Measurements from ENCODE around the gene SLC6A1. TPM values are rescaled to one million over a fixed set of nuclear protein-coding genes. Genes with fewer than 3 reads are reported as not detected.

Gene SLC6A1
- total and polyA plus RNA-seq, 4 donors = 16.0 to 71.9 (median 33.8) TPM

GRCh38 chr3:11077466-11077865, 84.9 kb downstream of the SLC6A1 start:
- H3K4me1 ChIP-seq (ENCODE audit: control insufficient read depth in 4 of 4, insufficient read depth in 4 of 4, low read length in 3 of 4) = no peaks in the 10 kb centered on the region
- no peak for DNase-seq (ENCODE audit: low spot score)
- no peak overlapping the region for H3K9ac ChIP-seq (ENCODE audit: low read depth in 1 of 2, low read length in 2 of 2)
- TF ChIP-seq CTCF (IDR thresholded peaks at IDR 0.05; ENCODE audit: low read depth, low read length, missing input control) (no peak), ZBTB33 (IDR thresholded peaks at IDR 0.05) (no peak), GABPA (IDR thresholded peaks at IDR 0.05 in 1 of 2, conservative IDR thresholded peaks at IDR 0.05 in 1 of 2) (no peak), FOXA2 (IDR thresholded peaks at IDR 0.05) (no peak), TAF1 (conservative IDR thresholded peaks at IDR 0.05) (no peak), FOXA1 (IDR thresholded peaks at IDR 0.05) (no peak), JUND (IDR thresholded peaks at IDR 0.05) (no peak), REST (IDR thresholded peaks at IDR 0.05) (no peak), RAD21 (IDR thresholded peaks at IDR 0.05) (no peak), SP1 (IDR thresholded peaks at IDR 0.05) (no peak), YY1 (IDR thresholded peaks at IDR 0.05) (no peak), HNF4G (IDR thresholded peaks at IDR 0.05) (no peak), HNF4A (conservative IDR thresholded peaks at IDR 0.05) (no peak), NR2F2 (IDR thresholded peaks at IDR 0.05) (no peak)
- H3K27me3 ChIP-seq (ENCODE audit: control insufficient read depth in 4 of 4, insufficient read depth in 4 of 4, low read length in 3 of 4) = no peaks in the 10 kb centered on the region
- H3K36me3 ChIP-seq (ENCODE audit: control insufficient read depth in 4 of 4, insufficient read depth in 3 of 4, low read depth in 1 of 4, low read length in 3 of 4) = no peaks in the 10 kb centered on the region
- H3K27ac ChIP-seq (ENCODE audit: low read depth in 1 of 2, low read length in 2 of 2) = no peak overlapping the region
- WGBS = 80% methylated on average over 2 of the region's 2 CpGs
- H3K9me3 ChIP-seq (ENCODE audit: control insufficient read depth in 4 of 4, low read length in 3 of 4) = no peaks in the 10 kb centered on the region
- no peak overlapping the region for H3K4me3 ChIP-seq (ENCODE audit: low read depth in 1 of 3, low read length in 3 of 3)

- H3K4me1 ChIP-seq (ENCODE audit: control insufficient read depth in 4 of 4, insufficient read depth in 4 of 4, low read length in 3 of 4) = no peaks in the 10 kb centered on the region
- no peaks in the 10 kb centered on the region for H3K36me3 ChIP-seq (ENCODE audit: control insufficient read depth in 4 of 4, insufficient read depth in 3 of 4, low read depth in 1 of 4, low read length in 3 of 4)
- H3K9ac ChIP-seq (ENCODE audit: low read depth in 1 of 2, low read length in 2 of 2) = no peak overlapping the region
- H3K9me3 ChIP-seq (ENCODE audit: control insufficient read depth in 4 of 4, low read length in 3 of 4) = no peaks in the 10 kb centered on the region
- H3K27ac ChIP-seq (ENCODE audit: low read depth in 1 of 2, low read length in 2 of 2) = no peak overlapping the region
- WGBS = 71% methylated on average over 5 of the region's 5 CpGs
- no peak for DNase-seq (ENCODE audit: low spot score)
- H3K27me3 ChIP-seq (ENCODE audit: control insufficient read depth in 4 of 4, insufficient read depth in 4 of 4, low read length in 3 of 4) = no peaks in the 10 kb centered on the region
- H3K4me3 ChIP-seq (ENCODE audit: low read depth in 1 of 3, low read length in 3 of 3) = no peak overlapping the region
- TF ChIP-seq TAF1 (conservative IDR thresholded peaks at IDR 0.05) (no peak), ZBTB33 (IDR thresholded peaks at IDR 0.05) (no peak), RXRA (IDR thresholded peaks at IDR 0.05) (no peak), GABPA (IDR thresholded peaks at IDR 0.05 in 1 of 2, conservative IDR thresholded peaks at IDR 0.05 in 1 of 2) (no peak), CTCF (IDR thresholded peaks at IDR 0.05; ENCODE audit: low read depth, low read length, missing input control) (no peak), MAX (IDR thresholded peaks at IDR 0.05) (no peak), EGR1 (IDR thresholded peaks at IDR 0.05; ENCODE audit: low read depth in 2 of 2) (no peak), HNF4A (conservative IDR thresholded peaks at IDR 0.05) (no peak), YY1 (IDR thresholded peaks at IDR 0.05) (no peak), HNF4G (IDR thresholded peaks at IDR 0.05) (no peak), FOXA2 (IDR thresholded peaks at IDR 0.05) (no peak), RAD21 (IDR thresholded peaks at IDR 0.05) (no peak), SP1 (IDR thresholded peaks at IDR 0.05) (no peak), NR2F2 (IDR thresholded peaks at IDR 0.05) (no peak)
Observed at GRCh38 chr3:11078826-11079515, 86.4 kb downstream of the SLC6A1 start.

Data from liver (tissue), 9 donors.